ENCODE results near the gene TNRC6B.

- TF ChIP-seq, protein P1, sequence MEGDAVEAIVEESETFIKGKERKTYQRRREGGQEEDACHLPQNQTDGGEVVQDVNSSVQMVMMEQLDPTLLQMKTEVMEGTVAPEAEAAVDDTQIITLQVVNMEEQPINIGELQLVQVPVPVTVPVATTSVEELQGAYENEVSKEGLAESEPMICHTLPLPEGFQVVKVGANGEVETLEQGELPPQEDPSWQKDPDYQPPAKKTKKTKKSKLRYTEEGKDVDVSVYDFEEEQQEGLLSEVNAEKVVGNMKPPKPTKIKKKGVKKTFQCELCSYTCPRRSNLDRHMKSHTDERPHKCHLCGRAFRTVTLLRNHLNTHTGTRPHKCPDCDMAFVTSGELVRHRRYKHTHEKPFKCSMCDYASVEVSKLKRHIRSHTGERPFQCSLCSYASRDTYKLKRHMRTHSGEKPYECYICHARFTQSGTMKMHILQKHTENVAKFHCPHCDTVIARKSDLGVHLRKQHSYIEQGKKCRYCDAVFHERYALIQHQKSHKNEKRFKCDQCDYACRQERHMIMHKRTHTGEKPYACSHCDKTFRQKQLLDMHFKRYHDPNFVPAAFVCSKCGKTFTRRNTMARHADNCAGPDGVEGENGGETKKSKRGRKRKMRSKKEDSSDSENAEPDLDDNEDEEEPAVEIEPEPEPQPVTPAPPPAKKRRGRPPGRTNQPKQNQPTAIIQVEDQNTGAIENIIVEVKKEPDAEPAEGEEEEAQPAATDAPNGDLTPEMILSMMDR (conservative IDR thresholded peaks at IDR 0.05; ENCODE audit: low read length), result no peak
- no peak for TF ChIP-seq EZH2phosphoT487 (IDR thresholded peaks at IDR 0.05; ENCODE audit: borderline replicate concordance, low read depth, low read length)
These were observed 72.9 kb downstream of the TNRC6B start for GRCh38 chr22:40250608-40251007.

Measured in OCI-LY7 (cell line).